ENCODE measurements around the gene TMEM132C. TPM values are rescaled to one million over a fixed set of nuclear protein-coding genes. Genes with fewer than 3 reads are reported as not detected.

The TMEM132C gene
- polyA plus RNA-seq, 3 donors: 2.4 to 3.0 (median 2.4) TPM

GRCh38 chr12:128337431-128338170 lies 70.6 kb downstream of the TMEM132C start:
- no peak for DNase-seq

- DNase-seq: no peak
Observed at GRCh38 chr12:128338386-128339125, 71.6 kb downstream of the TMEM132C start.

- DNase-seq: no peak
Observed at GRCh38 chr12:128339126-128339520, 72.2 kb downstream of the TMEM132C start.

- no peak for DNase-seq
Observed at GRCh38 chr12:128339631-128340030, 72.7 kb downstream of the TMEM132C start.

- DNase-seq: no peak
Observed at GRCh38 chr12:128353301-128353700, 86.3 kb downstream of the TMEM132C start.

GRCh38 chr12:128356547-128356946 lies 89.6 kb downstream of the TMEM132C start:
- DNase-seq: no peak

GRCh38 chr12:128361400-128361995 lies 94.5 kb downstream of the TMEM132C start:
- no peak for DNase-seq

- no peak for DNase-seq
Observed at GRCh38 chr12:128365032-128365431, 98.1 kb downstream of the TMEM132C start.

GRCh38 chr12:128365651-128366231 lies 98.8 kb downstream of the TMEM132C start:
- DNase-seq: no peak

GRCh38 chr12:128367961-128368360 lies 101.0 kb downstream of the TMEM132C start:
- no peak for DNase-seq

- no peak for DNase-seq
Observed at GRCh38 chr12:128381541-128381940, 114.6 kb downstream of the TMEM132C start.

- no peak for DNase-seq
Observed at GRCh38 chr12:128381946-128382345, 115.0 kb downstream of the TMEM132C start.

GRCh38 chr12:128382946-128383345 lies 116.0 kb downstream of the TMEM132C start:
- DNase-seq: no peak

GRCh38 chr12:128383357-128383937 lies 116.5 kb downstream of the TMEM132C start:
- DNase-seq: no peak

GRCh38 chr12:128385736-128386135 lies 118.8 kb downstream of the TMEM132C start:
- DNase-seq: no peak

GRCh38 chr12:128387811-128388422 lies 120.9 kb downstream of the TMEM132C start:
- peak; percentile 43 for DNase-seq

- DNase-seq: peak; percentile 83
Observed at GRCh38 chr12:128388461-128389000, 121.6 kb downstream of the TMEM132C start.

GRCh38 chr12:128393346-128393745 lies 126.4 kb downstream of the TMEM132C start:
- no peak for DNase-seq

GRCh38 chr12:128394137-128394536 lies 127.2 kb downstream of the TMEM132C start:
- DNase-seq: no peak

GRCh38 chr12:128399253-128399652 lies 132.3 kb downstream of the TMEM132C start:
- no peak for DNase-seq

GRCh38 chr12:128402486-128403243 lies 135.7 kb downstream of the TMEM132C start:
- DNase-seq: no peak
